HEK293T (cell line): Measurements from ENCODE around the gene TMEM88.

Experiments
- FOXK2 ChIP-seq: fragments of 450-650 bp; IDR thresholded peaks from 2 replicates; pipeline ENCODE4 v1.6.1; 2016; ENCODE audit warnings: mild to moderate bottlenecking
- SP1 ChIP-seq: fragments of 450-650 bp; IDR thresholded peaks from 2 replicates; pipeline ENCODE4 v1.6.1; 2017

DNA sequence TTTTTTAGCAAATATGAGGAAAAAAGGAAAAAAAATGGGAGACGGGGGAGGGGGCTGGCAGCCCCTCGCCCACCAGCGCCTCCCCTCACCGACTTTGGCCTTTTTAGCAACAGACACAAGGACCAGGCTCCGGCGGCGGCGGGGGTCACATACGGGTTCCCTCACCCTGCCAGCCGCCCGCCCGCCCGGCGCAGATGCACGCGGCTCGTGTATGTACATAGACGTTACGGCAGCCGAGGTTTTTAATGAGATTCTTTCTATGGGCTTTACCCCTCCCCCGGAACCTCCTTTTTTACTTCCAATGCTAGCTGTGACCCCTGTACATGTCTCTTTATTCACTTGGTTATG is 1.2 kb upstream of the TMEM88 start:
- TF ChIP-seq SP1 (no peak), FOXK2 (no peak)
